IMR-90 (cell line): ENCODE measurements around the gene PPP2R2D. TPM values are rescaled to one million over a fixed set of nuclear protein-coding genes. Genes with fewer than 3 reads are reported as not detected.

Source experiments
- ATAC-seq: fragments of 200-7000 bp; cut with Tn5 transposase; 2 replicates; pipeline ENCODE4 v1.9.1; 2020; ENCODE audit warnings: low read depth, mild to moderate bottlenecking, moderate library complexity
- BruUV-seq: library from RNA; stranded (reverse); fragments of 400-500 nt; replicated peaks from 2 replicates; lab custom pipeline; 2021; lab: Mats Ljungman, UMichigan
- CTCF ChIA-PET: fragments of 300-600 bp; formaldehyde crosslinking; extraction: SDS; loops from one replicate; lab custom pipeline; 2021; ENCODE audit warnings: antibody characterized with exemption; lab: Yijun Ruan, JAX
- POLR2A ChIA-PET: fragments of 300-600 bp; sonication (Branson Sonifier 250); formaldehyde crosslinking; loops from one replicate; lab custom pipeline; 2022; ENCODE audit warnings: antibody characterized with exemption; ENCODE audit not compliant: unreplicated experiment; lab: Charles Lee
- DNase-seq: peaks from one replicate; pipeline ENCODE4 v3.0.0; 2013
- H2AFZ ChIP-seq: replicated peaks from 2 replicates; pipeline ENCODE3; 2013; ENCODE audit warnings: low read length, mild to moderate bottlenecking; ENCODE audit not compliant: poor library complexity
- H2AK5ac ChIP-seq: 2 replicates; pipeline ENCODE4 v1.6.1; 2013; ENCODE audit warnings: low read depth, low read length, inconsistent platforms
- H2AK9ac ChIP-seq: replicated peaks from 2 replicates; pipeline ENCODE3; 2013; ENCODE audit warnings: mild to moderate bottlenecking, low read depth, low read length, moderate library complexity; ENCODE audit not compliant: poor library complexity
- H2BK120ac ChIP-seq: 2 replicates; pipeline ENCODE4 v1.6.1; 2013; ENCODE audit warnings: low read depth, low read length, inconsistent platforms
- H2BK15ac ChIP-seq: 3 replicates; pipeline ENCODE4 v1.6.1; 2013; ENCODE audit warnings: low read depth, low read length, inconsistent platforms
- H2BK20ac ChIP-seq: 2 replicates; pipeline ENCODE4 v1.6.1; 2013; ENCODE audit warnings: low read depth, mild to moderate bottlenecking, inconsistent platforms, low read length, moderate library complexity
- H2BK5ac ChIP-seq: 2 replicates; pipeline ENCODE4 v1.6.1; 2013; ENCODE audit warnings: mild to moderate bottlenecking, low read depth, low read length, inconsistent platforms; ENCODE audit not compliant: poor library complexity, severe bottlenecking
- H3K14ac ChIP-seq: replicated peaks from 2 replicates; pipeline ENCODE4 v1.6.1; 2013; ENCODE audit warnings: low read depth, low read length, inconsistent platforms
- H3K18ac ChIP-seq: 2 replicates; pipeline ENCODE4 v1.6.1; 2013; ENCODE audit warnings: low read depth, low read length, control low read depth
- H3K23ac ChIP-seq: 2 replicates; pipeline ENCODE4 v1.6.1; 2013; ENCODE audit warnings: low read depth, low read length, inconsistent platforms
- H3K27ac ChIP-seq: 2 replicates; pipeline ENCODE4 v1.5.1; 2013; ENCODE audit warnings: mild to moderate bottlenecking, control low read depth, low read length; ENCODE audit not compliant: insufficient read depth
- H3K27me3 ChIP-seq: 2 replicates; pipeline ENCODE4 v1.6.1; 2013; ENCODE audit warnings: low read length; ENCODE audit not compliant: control insufficient read depth, insufficient read depth
- H3K36me3 ChIP-seq: 2 replicates; pipeline ENCODE4 v1.6.1; 2013; ENCODE audit warnings: low read length, mixed read lengths; ENCODE audit not compliant: control insufficient read depth, insufficient read depth
- H3K4ac ChIP-seq: 2 replicates; pipeline ENCODE4 v1.6.1; 2013; ENCODE audit warnings: low read depth, low read length, inconsistent platforms
- H3K4me1 ChIP-seq: 2 replicates; pipeline ENCODE4 v1.6.1; 2013; ENCODE audit warnings: low read length, mixed read lengths; ENCODE audit not compliant: control insufficient read depth, insufficient read depth
- H3K4me2 ChIP-seq: 2 replicates; pipeline ENCODE4 v1.6.1; 2013; ENCODE audit warnings: low read depth, mild to moderate bottlenecking, control low read depth, low read length, moderate library complexity
- H3K4me3 ChIP-seq: 2 replicates; pipeline ENCODE4 v1.5.1; 2013; ENCODE audit warnings: low read depth, mild to moderate bottlenecking, control low read depth, low read length, moderate library complexity; ENCODE audit not compliant: insufficient read depth
- H3K56ac ChIP-seq: 2 replicates; pipeline ENCODE4 v1.6.1; 2013; ENCODE audit warnings: low read length, inconsistent platforms; ENCODE audit not compliant: insufficient read depth; ENCODE audit errors: extremely low read depth
- H3K79me1 ChIP-seq, 2 experiments: 2 replicates each; pipeline ENCODE4 v1.6.1; 2013; ENCODE audit warnings: low read length in 2 of 2, inconsistent platforms in 1 of 2, low read depth in 1 of 2
- H3K9ac ChIP-seq: 2 replicates; pipeline ENCODE4 v1.6.1; 2013; ENCODE audit warnings: low read depth, low read length, control low read depth
- H3K9me1 ChIP-seq: 2 replicates; pipeline ENCODE4 v1.6.1; 2013; ENCODE audit warnings: low read length, inconsistent platforms; ENCODE audit not compliant: insufficient read depth
- H3K9me3 ChIP-seq: 2 replicates; pipeline ENCODE4 v1.6.1; 2013; ENCODE audit warnings: low read length; ENCODE audit not compliant: control insufficient read depth, insufficient read depth
- H4K20me1 ChIP-seq: 2 replicates; pipeline ENCODE4 v1.6.1; 2013; ENCODE audit warnings: low read length, inconsistent platforms; ENCODE audit not compliant: insufficient read depth
- H4K5ac ChIP-seq: 2 replicates; pipeline ENCODE4 v1.6.1; 2013; ENCODE audit warnings: mild to moderate bottlenecking, low read depth, low read length, control low read depth
- H4K8ac ChIP-seq, 2 experiments: 2 replicates each; pipeline ENCODE4 v1.6.1; 2013; ENCODE audit warnings: low read depth in 2 of 2, low read length in 2 of 2, control low read depth in 1 of 2, inconsistent platforms in 1 of 2
- H4K91ac ChIP-seq: 2 replicates; pipeline ENCODE4 v1.6.1; 2013; ENCODE audit warnings: low read depth, low read length, inconsistent platforms; ENCODE audit not compliant: insufficient read depth
- BHLHE40 ChIP-seq: fragments of 150-350 bp; IDR thresholded peaks from 2 replicates; pipeline ENCODE4 v1.6.1; 2016; ENCODE audit warnings: mild to moderate bottlenecking, low read depth, low read length
- CHD1 ChIP-seq: IDR thresholded peaks from 2 replicates; pipeline ENCODE4 v1.6.1; 2012; ENCODE audit warnings: low read depth, low read length, improper control_type of control experiment
- CTCF ChIP-seq: conservative IDR thresholded peaks from 2 replicates; pipeline ENCODE4 v1.5.1; 2012; ENCODE audit warnings: mild to moderate bottlenecking, low read depth, low read length, improper control_type of control experiment
- ELK1 ChIP-seq: fragments of 150-350 bp; IDR thresholded peaks from 2 replicates; pipeline ENCODE4 v1.6.1; 2016; ENCODE audit warnings: low read depth, mild to moderate bottlenecking, low read length, moderate library complexity, borderline replicate concordance
- FOS ChIP-seq: fragments of 150-350 bp; IDR thresholded peaks from 2 replicates; pipeline ENCODE4 v1.6.1; 2016; ENCODE audit warnings: low read depth, low read length
- MAFK ChIP-seq: IDR thresholded peaks from 2 replicates; pipeline ENCODE4 v1.6.1; 2012; ENCODE audit warnings: low read depth, low read length, improper control_type of control experiment
- MAZ ChIP-seq: IDR thresholded peaks from 2 replicates; pipeline ENCODE4 v1.6.1; 2012; ENCODE audit warnings: low read depth, mild to moderate bottlenecking, low read length, improper control_type of control experiment, moderate library complexity, borderline replicate concordance
- MXI1 ChIP-seq: IDR thresholded peaks from 2 replicates; pipeline ENCODE4 v1.6.1; 2012; ENCODE audit warnings: low read depth, mild to moderate bottlenecking, low read length, moderate library complexity, borderline replicate concordance
- NFE2L2 ChIP-seq: fragments of 150-350 bp; IDR thresholded peaks from 2 replicates; pipeline ENCODE4 v1.6.1; 2016; ENCODE audit warnings: low read depth, mild to moderate bottlenecking, low read length
- RAD21 ChIP-seq: IDR thresholded peaks from 2 replicates; pipeline ENCODE4 v1.6.1; 2012; ENCODE audit warnings: low read length, improper control_type of control experiment
- RCOR1 ChIP-seq: IDR thresholded peaks from 2 replicates; pipeline ENCODE4 v1.6.1; 2012; ENCODE audit warnings: mild to moderate bottlenecking, low read length, improper control_type of control experiment; ENCODE audit not compliant: insufficient replicate concordance
- RFX5 ChIP-seq: IDR thresholded peaks from 2 replicates; pipeline ENCODE4 v1.8.0; 2012; ENCODE audit warnings: low read depth, mild to moderate bottlenecking, low read length, moderate library complexity
- USF2 ChIP-seq: fragments of 150-350 bp; IDR thresholded peaks from 2 replicates; pipeline ENCODE4 v1.6.1; 2017; ENCODE audit warnings: mild to moderate bottlenecking, antibody characterized with exemption, low read length, low read depth
- WGBS, 2 experiments: methylation state at CpG; one replicate each; pipeline versions ENCODE4 v1.1.5 to v1.1.7; 2013; ENCODE audit warnings: missing lambda C conversion rate in 2 of 2; ENCODE audit not compliant: insufficient read length in 1 of 2; ENCODE audit errors: extremely low coverage in 2 of 2; 5-methylcytosine and 5-hydroxymethylcytosine counted together
- dilution Hi-C: fragments of 300-500 bp; cut with HindIII; formaldehyde crosslinking; loops from one replicate; pipeline ENCODE4 v1.14.3; 2018; ENCODE audit warnings: low sequenced_read_pairs; ENCODE audit not compliant: unreplicated experiment
- in situ Hi-C: fragments of 300-500 bp; cut with MboI; formaldehyde crosslinking; loops from 3 replicates; pipeline ENCODE4 v1.14.3; 2019; ENCODE audit warnings: low sequenced_read_pairs, inconsistent platforms, mixed read lengths
- intact Hi-C: fragments of 100-400 bp; cut with micrococcal nuclease; formaldehyde crosslinking; loops from 2 replicates; pipeline ENCODE4 v1.10.0; 2022
- polyA plus RNA-seq, 3 experiments: library from polyadenylated mRNA; depleted of rRNA; stranded (reverse); fragments of >200 nt; gene quantifications; 2 replicates each; pipeline ENCODE4 v1.2.3, GENCODE V29; 2012; ENCODE audit warnings: low replicate concordance in 1 of 3
- total RNA-seq: library from RNA; depleted of rRNA; stranded (reverse); fragments of >200 nt; gene quantifications from 2 replicates; pipeline ENCODE4 v1.2.3, GENCODE V29; 2012

Gene PPP2R2D
- total and polyA plus RNA-seq, 2 of the 4 experiments (the other 2 are of a cell fraction) = 22.8 to 23.8 TPM

- peaks cover 17% of the 10 kb centered on the region for H3K27me3 ChIP-seq
- in situ Hi-C loops = no loop called here
- H3K56ac ChIP-seq = no peak overlapping the region; the same call in 1 of the 2 replicates
- peaks cover 40% of the 10 kb centered on the region for H4K20me1 ChIP-seq
- H4K8ac ChIP-seq = no peak overlapping the region
- H2BK15ac ChIP-seq = no peak overlapping the region
- no peak overlapping the region for H3K23ac ChIP-seq
- H3K14ac ChIP-seq = no peak overlapping the region
- H2BK20ac ChIP-seq = no peak overlapping the region
- dilution Hi-C loops = no loop called here
- no peak overlapping the region for H3K9ac ChIP-seq
- H4K91ac ChIP-seq = no peak overlapping the region
- intact Hi-C loops = loop anchor here (5.0 kb wide), 3 partner anchors 45 to 120 kb away; partner anchors contain the start of gene BNIP3
- DNase-seq (no peak), ATAC-seq (no peak)
- no peak overlapping the region for H2BK5ac ChIP-seq
- TF ChIP-seq MAZ = no peak
- TF ChIP-seq RCOR1 = no peak
- no peak for TF ChIP-seq FOS
- no peak for TF ChIP-seq BHLHE40
- TF ChIP-seq RFX5 = no peak
- TF ChIP-seq MAFK = no peak
- TF ChIP-seq MXI1 = no peak
- no peak for TF ChIP-seq NFE2L2
- no peak for TF ChIP-seq ELK1
- no peak for TF ChIP-seq USF2
- no peak for TF ChIP-seq CHD1
- no peak for TF ChIP-seq RAD21
- no peak for TF ChIP-seq CTCF
- H3K4ac ChIP-seq = no peak overlapping the region; the same call in 1 of the 2 replicates
- H3K79me1 ChIP-seq = peaks cover 15 to 34% of the 10 kb centered on the region in 2 experiments
- H3K9me1 ChIP-seq = peaks cover 21% of the 10 kb centered on the region
- no peak overlapping the region for H3K18ac ChIP-seq
- no peak overlapping the region for H2AK5ac ChIP-seq
- H3K36me3 ChIP-seq = peaks cover 8% of the 10 kb centered on the region; the same call in 1 of the 2 replicates
- H2AK9ac ChIP-seq = peak overlapping the region; percentile 25
- H2AFZ ChIP-seq = no peak overlapping the region
- H3K9me3 ChIP-seq = no peaks in the 10 kb centered on the region
- H4K5ac ChIP-seq = no peak overlapping the region
- peak overlapping the region; percentile 95 for H3K4me2 ChIP-seq
- no CpG with 5 or more reads among the region's 5 CpGs for WGBS, 2 experiments
- H3K4me1 ChIP-seq = peaks cover 10% of the 10 kb centered on the region
- no peak overlapping the region for H3K27ac ChIP-seq
- ChIA-PET CTCF (no interaction called here), POLR2A (interaction anchor here (0.6 kb wide), 1 partner anchor 25 kb away, joined by 3 read pairs; no protein-coding TSS in a partner anchor)
- H3K4me3 ChIP-seq = no peak overlapping the region
- no peak overlapping the region for H2BK120ac ChIP-seq
- no TSS peak for BruUV-seq
Measured at GRCh38 chr10:131902211-131902610, 1.4 kb downstream of the PPP2R2D start.
